Measurements from ENCODE around the gene TMEM200A.

DNA sequence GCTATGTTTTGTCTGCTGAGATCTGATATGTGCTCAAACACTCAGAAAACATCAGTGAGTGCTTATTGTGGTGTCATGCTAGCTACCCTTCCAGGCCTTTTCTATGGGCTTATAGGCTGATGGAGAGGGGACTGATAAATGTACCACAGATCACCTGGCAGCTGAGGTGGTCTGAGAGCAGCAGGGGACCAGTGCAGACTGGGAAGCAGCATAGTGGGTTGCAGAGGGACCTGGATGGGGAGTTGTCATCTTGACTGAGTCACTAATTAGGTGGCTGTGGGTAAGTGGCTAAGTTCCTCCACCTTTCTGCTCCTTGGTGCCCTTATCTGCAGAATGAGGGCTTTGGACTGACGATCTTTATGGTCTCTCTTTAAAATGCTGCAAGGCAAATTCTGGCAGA lies 2.8 kb downstream of the TMEM200A start:
- TF ChIP-seq POLR2A (IDR thresholded peaks at IDR 0.05), result no peak
- TF ChIP-seq, protein P1, sequence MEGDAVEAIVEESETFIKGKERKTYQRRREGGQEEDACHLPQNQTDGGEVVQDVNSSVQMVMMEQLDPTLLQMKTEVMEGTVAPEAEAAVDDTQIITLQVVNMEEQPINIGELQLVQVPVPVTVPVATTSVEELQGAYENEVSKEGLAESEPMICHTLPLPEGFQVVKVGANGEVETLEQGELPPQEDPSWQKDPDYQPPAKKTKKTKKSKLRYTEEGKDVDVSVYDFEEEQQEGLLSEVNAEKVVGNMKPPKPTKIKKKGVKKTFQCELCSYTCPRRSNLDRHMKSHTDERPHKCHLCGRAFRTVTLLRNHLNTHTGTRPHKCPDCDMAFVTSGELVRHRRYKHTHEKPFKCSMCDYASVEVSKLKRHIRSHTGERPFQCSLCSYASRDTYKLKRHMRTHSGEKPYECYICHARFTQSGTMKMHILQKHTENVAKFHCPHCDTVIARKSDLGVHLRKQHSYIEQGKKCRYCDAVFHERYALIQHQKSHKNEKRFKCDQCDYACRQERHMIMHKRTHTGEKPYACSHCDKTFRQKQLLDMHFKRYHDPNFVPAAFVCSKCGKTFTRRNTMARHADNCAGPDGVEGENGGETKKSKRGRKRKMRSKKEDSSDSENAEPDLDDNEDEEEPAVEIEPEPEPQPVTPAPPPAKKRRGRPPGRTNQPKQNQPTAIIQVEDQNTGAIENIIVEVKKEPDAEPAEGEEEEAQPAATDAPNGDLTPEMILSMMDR (IDR thresholded peaks at IDR 0.05 in 4 of 5, conservative IDR thresholded peaks at IDR 0.05 in 1 of 5), result no peak
